Naive thymus-derived CD8-positive, alpha-beta T cell (primary cell): Measurements from ENCODE around the gene ACTR5. TPM values are rescaled to one million over a fixed set of nuclear protein-coding genes. Genes with fewer than 3 reads are reported as not detected.

Source experiments
- ATAC-seq, 2 donors: fragments of 150-1000 bp; cut with Tn5 transposase in 1 of 2; sonication (Bioruptor Pico), chemical (Tn5 transposase) in 1 of 2; 1 replicate in 1 of 2; 2 replicates in 1 of 2; pipeline ENCODE4 v1.10.0; 2021; ENCODE audit warnings: mild to moderate bottlenecking in 2 of 2, moderate library complexity in 2 of 2
- POLR2A ChIA-PET: fragments of 350-600 bp; sonication (Branson Sonifier 250); formaldehyde crosslinking; loops from one replicate; lab custom pipeline; 2021; ENCODE audit warnings: antibody characterized with exemption; lab: Charles Lee
- DNase-seq, 10 donors: peaks; one replicate each; pipeline versions ENCODE4 v3.0.0 to v3.0.0-alpha.2; 2020 to 2022
- H3K27ac Mint-ChIP-seq, 10 donors: one replicate each; pipeline ENCODE4 v1.8.0; 2020 to 2022; ENCODE audit warnings: mild to moderate bottlenecking in 10 of 10, mixed read lengths in 10 of 10, moderate library complexity in 4 of 10, inconsistent platforms in 1 of 10
- H3K27me3 Mint-ChIP-seq, 5 donors: one replicate each; pipeline ENCODE4 v1.8.0; 2021 to 2022; ENCODE audit warnings: mixed read lengths in 5 of 5
- H3K36me3 Mint-ChIP-seq, 3 donors: one replicate each; pipeline ENCODE4 v1.8.0; 2020 to 2022; ENCODE audit warnings: mixed read lengths in 3 of 3, mild to moderate bottlenecking in 2 of 3, inconsistent platforms in 1 of 3
- H3K4me1 Mint-ChIP-seq, 4 donors: one replicate each; pipeline ENCODE4 v1.8.0; 2021 to 2022; ENCODE audit warnings: mixed read lengths in 4 of 4
- H3K4me3 Mint-ChIP-seq, 10 donors: one replicate each; pipeline ENCODE4 v1.8.0; 2020 to 2022; ENCODE audit warnings: mild to moderate bottlenecking in 10 of 10, mixed read lengths in 10 of 10, moderate library complexity in 6 of 10, inconsistent platforms in 1 of 10
- H3K9me3 Mint-ChIP-seq, 9 donors: one replicate each; pipeline ENCODE4 v1.8.0; 2020 to 2022; ENCODE audit warnings: mixed read lengths in 9 of 9, mild to moderate bottlenecking in 3 of 9, inconsistent platforms in 1 of 9, moderate library complexity in 1 of 9
- polyA plus RNA-seq, 3 donors: library from polyadenylated mRNA; unstranded; fragments of 300-500 nt; fragmentation: Illumina TruSeq; gene quantifications; one replicate each; pipeline ENCODE4 v1.2.3, GENCODE V29; 2021
- total RNA-seq, 8 experiments: library from RNA in 2 of 8; stranded (reverse) in 2 of 8; gene quantifications; one replicate each; pipeline ENCODE4 v1.2.3 and lab custom pipeline; 2021 to 2026

ACTR5 gene
- total and polyA plus RNA-seq, 5 experiments from 2014 or later: 8.8 to 21.8 (median 10.3) TPM

- H3K27me3 Mint-ChIP-seq: peaks cover 71 to 100% (median 86%) of the 10 kb centered on the region in 5 donors
- H3K4me3 Mint-ChIP-seq: peak overlapping the region; percentile 70 to 85 (median 80)
- H3K27ac Mint-ChIP-seq: peak overlapping the region in 6 of 10 donors; percentile 18 to 80 (median 69)
- peaks cover 0 to 15% (median 2%) of the 10 kb centered on the region in 3 donors for H3K36me3 Mint-ChIP-seq
- H3K9me3 Mint-ChIP-seq: peaks cover 0 to 5% (median 0%) of the 10 kb centered on the region in 9 donors
- peak; percentile 78 to 82 for ATAC-seq
- peak; percentile 51 to 84 (median 74) for DNase-seq
- H3K4me1 Mint-ChIP-seq: peaks cover 34 to 55% (median 50%) of the 10 kb centered on the region in 4 donors
- POLR2A ChIA-PET: interaction anchor here (1.1 kb wide), 1 partner anchor 17 kb away, joined by 3 read pairs; the partner anchor contains the start of gene ACTR5
Observed at GRCh38 chr20:38730989-38731737, 17.1 kb upstream of the ACTR5 start.

GRCh38 chr20:38731738-38732113 is 16.5 kb upstream of the ACTR5 start:
- Mint-ChIP-seq H3K27ac (no peak overlapping the region), H3K9me3 (peaks cover 0 to 5% (median 0%) of the 10 kb centered on the region in 9 donors), H3K4me1 (peaks cover 30 to 50% (median 47%) of the 10 kb centered on the region in 4 donors), H3K4me3 (peak overlapping the region in 9 of 10 donors; percentile 14 to 85 (median 79)), H3K36me3 (peaks cover 0 to 14% (median 2%) of the 10 kb centered on the region in 3 donors), H3K27me3 (peaks cover 68 to 100% (median 84%) of the 10 kb centered on the region in 5 donors)
- POLR2A ChIA-PET: interaction anchor here (1.1 kb wide), 1 partner anchor 17 kb away, joined by 3 read pairs; the partner anchor contains the start of gene ACTR5
- ATAC-seq (no peak), DNase-seq (peak in 1 of 10 donors; percentile 43)

- Mint-ChIP-seq H3K36me3 (peaks cover 0 to 6% (median 2%) of the 10 kb centered on the region in 3 donors), H3K27me3 (peaks cover 64 to 95% (median 81%) of the 10 kb centered on the region in 5 donors), H3K4me3 (no peak overlapping the region), H3K4me1 (peaks cover 21 to 37% (median 34%) of the 10 kb centered on the region in 4 donors), H3K9me3 (peaks cover 0 to 5% (median 0%) of the 10 kb centered on the region in 9 donors), H3K27ac (no peak overlapping the region)
- DNase-seq (peak in 1 of 10 donors; percentile 38), ATAC-seq (no peak)
- POLR2A ChIA-PET: no interaction called here
Observed at GRCh38 chr20:38732981-38733380, 15.3 kb upstream of the ACTR5 start.

GRCh38 chr20:38735172-38735571 is 13.1 kb upstream of the ACTR5 start:
- H3K4me3 Mint-ChIP-seq: no peak overlapping the region
- DNase-seq (no peak), ATAC-seq (no peak)
- H3K9me3 Mint-ChIP-seq: peaks cover 0 to 2% (median 0%) of the 10 kb centered on the region in 9 donors
- peaks cover 10 to 19% (median 16%) of the 10 kb centered on the region in 4 donors for H3K4me1 Mint-ChIP-seq
- peaks cover 51 to 87% (median 69%) of the 10 kb centered on the region in 5 donors for H3K27me3 Mint-ChIP-seq
- POLR2A ChIA-PET: no interaction called here
- H3K36me3 Mint-ChIP-seq: peaks cover 0 to under 1% (median 0%) of the 10 kb centered on the region in 3 donors
- no peak overlapping the region for H3K27ac Mint-ChIP-seq

GRCh38 chr20:38737887-38738286 is 10.4 kb upstream of the ACTR5 start:
- H3K9me3 Mint-ChIP-seq: no peaks in the 10 kb centered on the region
- H3K27ac Mint-ChIP-seq: no peak overlapping the region
- DNase-seq (peak in 1 of 10 donors; percentile 11), ATAC-seq (no peak)
- no peaks in the 10 kb centered on the region for H3K36me3 Mint-ChIP-seq
- POLR2A ChIA-PET: no interaction called here
- peaks cover 58 to 87% (median 74%) of the 10 kb centered on the region in 5 donors for H3K27me3 Mint-ChIP-seq
- no peak overlapping the region for H3K4me3 Mint-ChIP-seq
- no peaks in the 10 kb centered on the region for H3K4me1 Mint-ChIP-seq

GRCh38 chr20:38745757-38746156 is 2.5 kb upstream of the ACTR5 start:
- Mint-ChIP-seq H3K27me3 (peaks cover 22 to 30% (median 23%) of the 10 kb centered on the region in 5 donors), H3K9me3 (no peaks in the 10 kb centered on the region), H3K36me3 (peaks cover 0 to 10% (median 0%) of the 10 kb centered on the region in 3 donors), H3K27ac (no peak overlapping the region), H3K4me3 (peak overlapping the region in 2 of 10 donors; percentile 14 to 32), H3K4me1 (peaks cover 13 to 26% (median 23%) of the 10 kb centered on the region in 4 donors)
- no peak for ATAC-seq
- no peak for DNase-seq
- POLR2A ChIA-PET: no interaction called here

GRCh38 chr20:38747495-38748096 is 664 bp upstream of the ACTR5 start:
- Mint-ChIP-seq H3K4me1 (peaks cover 14 to 34% (median 27%) of the 10 kb centered on the region in 4 donors), H3K4me3 (peak overlapping the region; percentile 88 to 99 (median 98)), H3K27me3 (peaks cover 5 to 12% (median 7%) of the 10 kb centered on the region in 5 donors), H3K36me3 (peaks cover 0 to 22% (median 2%) of the 10 kb centered on the region in 3 donors), H3K27ac (peak overlapping the region; percentile 72 to 100 (median 98)), H3K9me3 (no peaks in the 10 kb centered on the region)
- POLR2A ChIA-PET: interaction anchor here (0.8 to 3.0 kb wide), 4 partner anchors 22 to 275 kb away, joined by 3 to 17 read pairs (median 3); partner anchors contain the start of genes PPP1R16B and RALGAPB
- DNase-seq: no peak
- ATAC-seq: no peak

GRCh38 chr20:38748861-38749149 is 545 bp downstream of the ACTR5 start:
- ATAC-seq: peak; percentile 38 to 48

GRCh38 chr20:38751360-38751976 is 3.2 kb downstream of the ACTR5 start:
- no peaks in the 10 kb centered on the region for H3K9me3 Mint-ChIP-seq
- H3K4me3 Mint-ChIP-seq: no peak overlapping the region
- H3K4me1 Mint-ChIP-seq: peaks cover 14 to 34% (median 26%) of the 10 kb centered on the region in 4 donors
- no peak overlapping the region for H3K27ac Mint-ChIP-seq
- POLR2A ChIA-PET: interaction anchor here (1.1 kb wide), 1 partner anchor 132 kb away, joined by 3 read pairs; no protein-coding TSS in a partner anchor
- H3K36me3 Mint-ChIP-seq: peaks cover 0 to 59% (median 23%) of the 10 kb centered on the region in 3 donors
- H3K27me3 Mint-ChIP-seq: no peaks in the 10 kb centered on the region
- ATAC-seq (no peak), DNase-seq (peak in 6 of 10 donors; percentile 7 to 50 (median 36))

More at GRCh38 chr20:38748861-38749149, 545 bp downstream of the ACTR5 start:
- peak overlapping the region; percentile 33 to 97 (median 95) for H3K27ac Mint-ChIP-seq
- peak in 3 of 10 donors; percentile 25 to 67 (median 43) for DNase-seq
- H3K4me1 Mint-ChIP-seq: peaks cover 14 to 34% (median 27%) of the 10 kb centered on the region in 4 donors
- H3K27me3 Mint-ChIP-seq: peaks cover 0 to 4% (median 0%) of the 10 kb centered on the region in 5 donors
- H3K36me3 Mint-ChIP-seq: peaks cover 0 to 35% (median 4%) of the 10 kb centered on the region in 3 donors
- H3K9me3 Mint-ChIP-seq: no peaks in the 10 kb centered on the region
- POLR2A ChIA-PET: interaction anchor here (0.9 to 3.0 kb wide), 5 partner anchors 18 to 662 kb away, joined by 3 to 17 read pairs (median 3); partner anchors contain the start of gene PPP1R16B
- peak overlapping the region; percentile 82 to 96 (median 92) for H3K4me3 Mint-ChIP-seq

GRCh38 chr20:38752029-38752428 is 3.8 kb downstream of the ACTR5 start:
- Mint-ChIP-seq H3K4me1 (peaks cover 14 to 34% (median 26%) of the 10 kb centered on the region in 4 donors), H3K27me3 (no peaks in the 10 kb centered on the region), H3K9me3 (no peaks in the 10 kb centered on the region), H3K36me3 (peaks cover 0 to 62% (median 24%) of the 10 kb centered on the region in 3 donors), H3K27ac (no peak overlapping the region), H3K4me3 (no peak overlapping the region)
- POLR2A ChIA-PET: no interaction called here
- DNase-seq: no peak
- ATAC-seq: no peak

- no peak for DNase-seq
- Mint-ChIP-seq H3K27me3 (no peaks in the 10 kb centered on the region), H3K4me3 (no peak overlapping the region), H3K9me3 (no peaks in the 10 kb centered on the region), H3K4me1 (peaks cover 4 to 15% (median 8%) of the 10 kb centered on the region in 4 donors), H3K27ac (no peak overlapping the region), H3K36me3 (peaks cover 0 to 86% (median 33%) of the 10 kb centered on the region in 3 donors)
- POLR2A ChIA-PET: no interaction called here
- no peak for ATAC-seq
Observed at GRCh38 chr20:38754924-38755323, 6.7 kb downstream of the ACTR5 start.

GRCh38 chr20:38755324-38755910 is 7.2 kb downstream of the ACTR5 start:
- no peak for DNase-seq
- no peaks in the 10 kb centered on the region for H3K27me3 Mint-ChIP-seq
- H3K4me1 Mint-ChIP-seq: peaks cover 0 to 10% (median 5%) of the 10 kb centered on the region in 4 donors
- peaks cover under 1 to 86% (median 38%) of the 10 kb centered on the region in 3 donors for H3K36me3 Mint-ChIP-seq
- H3K27ac Mint-ChIP-seq: no peak overlapping the region
- no peak overlapping the region for H3K4me3 Mint-ChIP-seq
- no peak for ATAC-seq
- POLR2A ChIA-PET: no interaction called here
- H3K9me3 Mint-ChIP-seq: no peaks in the 10 kb centered on the region
